ENCODE data around the gene BBIP1.

The BBIP1 gene

GRCh38 chr10:110861930-110862649, 56.9 kb downstream of the BBIP1 start:
- DNase-seq: no peak

GRCh38 chr10:110861476-110861875, 57.5 kb downstream of the BBIP1 start:
- DNase-seq: no peak

DNA sequence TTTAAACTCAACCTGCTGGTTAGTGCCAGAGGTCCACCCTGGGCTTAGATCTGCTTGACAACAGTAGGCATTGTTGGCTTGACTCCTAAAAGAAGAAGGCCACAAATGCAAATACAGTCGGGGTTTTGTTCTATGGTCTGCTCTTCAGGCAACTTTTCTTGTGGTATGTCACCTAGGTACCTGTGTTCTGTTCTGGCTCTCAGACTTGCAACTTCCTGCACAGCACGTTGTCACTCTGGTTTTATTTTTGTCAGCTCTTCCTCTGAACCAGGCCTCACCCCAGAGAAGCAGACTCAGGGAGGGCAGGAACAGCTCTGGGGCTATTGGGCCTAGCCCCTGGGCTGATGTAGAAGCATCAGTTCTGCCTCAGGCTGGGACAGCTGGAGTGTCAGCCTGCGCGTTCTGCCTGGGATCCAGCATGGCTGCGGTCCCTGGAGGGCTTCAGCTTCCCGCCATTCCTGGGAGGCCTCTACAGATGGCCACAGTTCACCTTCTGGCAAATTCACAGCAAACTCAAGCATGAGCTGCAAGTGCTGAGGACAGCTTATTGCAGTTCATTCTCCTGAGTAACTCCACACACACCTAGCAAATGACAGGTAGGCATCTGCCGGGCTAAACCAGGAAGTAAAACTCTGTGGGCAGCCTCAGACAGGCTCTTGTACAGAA, 58.3 kb downstream of the BBIP1 start:
- DNase-seq: peak; percentile 79

DNA sequence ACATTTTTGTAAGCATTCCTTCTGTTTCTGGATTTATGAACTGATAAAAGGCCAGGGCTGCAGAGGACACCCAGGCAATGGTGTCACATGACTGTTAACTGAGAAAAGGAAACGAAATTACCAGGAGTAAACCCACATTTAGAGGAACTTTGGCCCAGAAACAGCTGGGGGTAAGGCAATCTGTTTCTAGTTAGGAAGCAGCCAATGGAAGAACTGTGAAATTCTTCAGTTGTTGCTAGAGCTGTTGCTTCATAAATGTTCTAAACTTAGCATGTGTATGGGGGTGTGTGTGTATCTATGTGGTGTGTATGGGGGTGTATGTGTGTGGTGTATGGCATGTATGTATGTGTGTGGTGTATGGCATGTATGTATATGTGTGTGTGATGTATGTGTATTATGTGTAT, 59.0 kb downstream of the BBIP1 start:
- no peak for DNase-seq

DNA sequence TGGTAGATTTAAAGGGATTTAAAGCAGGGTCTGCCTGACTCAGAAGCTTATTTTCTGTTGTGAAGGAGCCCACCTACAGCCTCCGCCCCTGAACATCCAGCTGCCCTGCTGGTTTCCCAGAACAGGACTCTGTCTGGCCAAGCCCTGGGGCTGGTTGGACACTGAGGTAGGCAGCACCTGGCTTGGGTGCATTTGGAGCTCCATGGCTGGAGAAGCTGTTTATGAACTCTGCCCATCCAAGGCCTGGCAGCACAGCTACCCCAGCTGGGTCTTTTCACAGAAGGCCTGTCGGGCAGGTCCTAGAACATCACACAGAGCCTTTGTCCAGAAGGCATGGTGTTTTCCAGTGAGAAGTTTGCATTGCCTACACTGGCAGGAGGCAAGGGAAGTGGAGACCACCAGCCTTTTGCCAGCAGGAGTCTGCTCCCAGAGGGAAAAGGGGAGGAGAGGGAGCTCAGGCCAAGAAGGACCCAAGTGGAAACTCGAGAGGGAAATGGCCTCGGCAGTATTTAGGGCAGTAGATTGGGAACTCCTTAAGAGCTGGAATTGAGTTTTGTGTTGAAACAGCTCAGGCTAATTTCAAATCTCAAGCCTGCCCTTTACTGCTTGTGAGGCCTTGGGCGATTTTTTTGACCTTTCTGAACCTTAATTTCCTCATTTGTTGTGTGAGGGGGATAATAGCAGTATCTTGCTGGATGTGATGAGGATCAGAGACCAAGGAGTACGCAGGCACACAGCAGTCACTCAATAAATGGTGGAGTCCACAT, 59.6 kb downstream of the BBIP1 start:
- no peak for DNase-seq

GRCh38 chr10:110858297-110858934, 60.6 kb downstream of the BBIP1 start:
- DNase-seq: no peak

- DNase-seq: no peak
Observed at GRCh38 chr10:110857265-110858171, 61.5 kb downstream of the BBIP1 start.

DNA sequence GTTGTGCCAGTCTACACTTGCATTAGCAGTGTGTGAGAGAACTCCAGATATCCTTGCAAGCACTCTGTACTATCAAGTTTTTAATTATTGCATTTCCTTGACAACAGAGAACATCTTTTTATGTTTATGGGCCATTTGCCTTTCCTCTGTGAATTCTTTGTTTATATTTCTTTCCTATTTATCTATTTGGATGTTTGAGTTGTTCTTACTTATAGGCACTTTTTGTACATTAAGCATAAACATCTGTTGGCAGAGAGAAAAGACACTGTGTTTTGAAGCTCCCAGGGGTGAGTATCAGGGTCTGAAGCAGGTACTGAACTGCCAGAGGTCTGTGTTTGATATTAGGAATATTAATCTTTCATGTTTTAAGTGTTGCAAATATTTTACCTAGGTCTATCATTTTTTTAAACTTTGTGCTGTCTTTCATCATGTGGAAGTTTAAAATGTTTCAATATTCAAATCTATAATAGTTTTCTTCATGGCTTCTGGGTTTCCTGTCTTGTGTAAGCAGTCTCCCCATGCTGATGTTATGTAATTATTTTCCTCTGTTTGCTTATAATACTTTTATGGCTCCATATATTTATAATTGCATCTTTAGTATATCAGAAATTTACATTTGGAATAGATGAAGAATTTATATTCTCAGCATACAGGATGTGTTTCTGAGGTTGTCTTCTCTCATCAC, 64.9 kb downstream of the BBIP1 start:
- DNase-seq: no peak

DNA sequence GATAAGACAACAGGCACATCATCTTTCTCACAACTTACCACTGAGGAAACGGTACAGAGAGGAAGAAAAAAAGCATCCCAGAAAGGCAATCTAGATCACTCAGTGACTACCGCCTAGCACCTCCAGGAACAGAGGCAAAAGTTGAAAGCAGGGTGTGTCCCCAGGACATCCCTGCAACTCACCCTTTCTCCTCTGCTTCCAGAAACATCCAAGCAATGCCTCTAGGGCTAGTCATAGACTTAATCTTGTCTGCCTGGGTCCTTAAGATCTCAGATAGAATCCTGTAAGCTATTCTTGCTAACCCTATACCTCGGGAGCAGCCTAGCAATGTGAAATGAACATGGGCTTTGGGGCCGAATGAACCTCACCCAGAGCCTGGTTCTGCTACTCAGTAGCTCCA, 66.0 kb downstream of the BBIP1 start:
- DNase-seq: no peak

- DNase-seq: no peak
Observed at GRCh38 chr10:110852255-110852896, 66.6 kb downstream of the BBIP1 start.

GRCh38 chr10:110851020-110851612, 67.9 kb downstream of the BBIP1 start:
- DNase-seq: no peak

- DNase-seq: peak; percentile 51
Observed at GRCh38 chr10:110850099-110850498, 68.9 kb downstream of the BBIP1 start.
